Suprapubic skin (tissue), 4 donors: ENCODE measurements around the gene STAB2. TPM values are rescaled to one million over a fixed set of nuclear protein-coding genes. Genes with fewer than 3 reads are reported as not detected.

Experiments used
- DNase-seq, 2 donors: peaks; one replicate each; pipeline ENCODE4 v3.0.0-alpha.2; 2019; ENCODE audit warnings: low spot score in 2 of 2
- H3K27ac ChIP-seq: fragments of 200-600 bp; sonication (generic); one replicate; pipeline ENCODE4 v1.5.1; 2019
- H3K27me3 ChIP-seq: fragments of 200-600 bp; sonication (generic); one replicate; pipeline ENCODE4 v1.5.1; 2019
- H3K36me3 ChIP-seq: fragments of 200-600 bp; sonication (generic); one replicate; pipeline ENCODE4 v1.5.1; 2019
- H3K4me1 ChIP-seq: fragments of 200-600 bp; sonication (generic); one replicate; pipeline ENCODE4 v1.5.1; 2019
- H3K4me3 ChIP-seq: fragments of 200-600 bp; sonication (generic); one replicate; pipeline ENCODE4 v1.5.1; 2019; ENCODE audit warnings: mild to moderate bottlenecking
- H3K9me3 ChIP-seq: fragments of 200-600 bp; sonication (generic); one replicate; pipeline ENCODE4 v1.5.1; 2019
- CTCF ChIP-seq, 2 donors: fragments of 200-600 bp in 1 of 2; fragments of 450-650 bp in 1 of 2; sonication (generic) in 1 of 2; IDR thresholded peaks; one replicate each; pipeline ENCODE4 v1.5.1; 2016 to 2019; ENCODE audit warnings: antibody characterized with exemption in 2 of 2, mild to moderate bottlenecking in 1 of 2, moderate library complexity in 1 of 2
- EP300 ChIP-seq: sonication (generic); formaldehyde crosslinking; IDR thresholded peaks from one replicate; pipeline ENCODE4 v1.6.1; 2017; ENCODE audit warnings: antibody characterized with exemption
- POLR2A ChIP-seq, 2 donors: fragments of 450-650 bp; IDR thresholded peaks; one replicate each; pipeline ENCODE4 v1.6.1; 2017; ENCODE audit warnings: antibody characterized with exemption in 2 of 2, mild to moderate bottlenecking in 2 of 2, moderate library complexity in 2 of 2
- POLR2AphosphoS5 ChIP-seq, 3 donors: sonication (generic); formaldehyde crosslinking; IDR thresholded peaks; one replicate each; pipeline ENCODE4 v1.6.1; 2017; ENCODE audit warnings: antibody characterized with exemption in 3 of 3
- WGBS: methylation state at CpG from one replicate; pipeline ENCODE4 v1.1.5; 2018; 5-methylcytosine and 5-hydroxymethylcytosine counted together
- total RNA-seq, 4 donors: library from RNA; depleted of rRNA; stranded (reverse); fragments of >200 nt; gene quantifications; one replicate each; pipeline ENCODE4 v1.1.0, GENCODE V29; 2016

The STAB2 gene
- total RNA-seq, 4 donors from 2014 or later, result 0.34 TPM; not detected in 3

- DNase-seq, result no peak
- H3K4me1 ChIP-seq, result no peaks in the 10 kb centered on the region
- no peaks in the 10 kb centered on the region for H3K27me3 ChIP-seq
- H3K4me3 ChIP-seq, result no peak overlapping the region
- H3K27ac ChIP-seq, result no peak overlapping the region
- H3K36me3 ChIP-seq, result no peaks in the 10 kb centered on the region
- no peak for TF ChIP-seq EP300
- no peak for TF ChIP-seq POLR2AphosphoS5 (IDR thresholded peaks at IDR 0.05)
- TF ChIP-seq CTCF (IDR thresholded peaks at IDR 0.05), result no peak
- no peak for TF ChIP-seq POLR2A (IDR thresholded peaks at IDR 0.05)
- no peaks in the 10 kb centered on the region for H3K9me3 ChIP-seq
Observed at GRCh38 chr12:103599274-103599673, 12.2 kb downstream of the STAB2 start.

GRCh38 chr12:103600967-103601728 lies 14.1 kb downstream of the STAB2 start:
- Histone ChIP-seq H3K4me1 (no peaks in the 10 kb centered on the region), H3K4me3 (no peak overlapping the region), H3K27ac (no peak overlapping the region), H3K27me3 (no peaks in the 10 kb centered on the region), H3K9me3 (peaks cover 6% of the 10 kb centered on the region), H3K36me3 (no peaks in the 10 kb centered on the region)
- no peak for DNase-seq
- TF ChIP-seq CTCF (IDR thresholded peaks at IDR 0.05), result no peak
- TF ChIP-seq EP300, result no peak
- no peak for TF ChIP-seq POLR2A (IDR thresholded peaks at IDR 0.05)
- no peak for TF ChIP-seq POLR2AphosphoS5 (IDR thresholded peaks at IDR 0.05)
- 73% methylated on average over 10 of the region's 10 CpGs for WGBS

GRCh38 chr12:103620395-103620794 lies 33.3 kb downstream of the STAB2 start:
- Histone ChIP-seq H3K27ac (no peak overlapping the region), H3K9me3 (no peaks in the 10 kb centered on the region), H3K36me3 (no peaks in the 10 kb centered on the region), H3K4me3 (no peak overlapping the region), H3K4me1 (no peaks in the 10 kb centered on the region), H3K27me3 (no peaks in the 10 kb centered on the region)
- DNase-seq, result no peak
- WGBS, result 80% methylated on average over 5 of the region's 5 CpGs
- TF ChIP-seq EP300 (no peak), POLR2A (IDR thresholded peaks at IDR 0.05) (no peak), CTCF (IDR thresholded peaks at IDR 0.05) (no peak), POLR2AphosphoS5 (IDR thresholded peaks at IDR 0.05) (no peak)

GRCh38 chr12:103623716-103624115 lies 36.6 kb downstream of the STAB2 start:
- DNase-seq, result no peak
- peaks cover 3% of the 10 kb centered on the region for H3K4me1 ChIP-seq
- no peaks in the 10 kb centered on the region for H3K27me3 ChIP-seq
- no peak for TF ChIP-seq POLR2A (IDR thresholded peaks at IDR 0.05)
- no peak for TF ChIP-seq EP300
- no peak for TF ChIP-seq CTCF (IDR thresholded peaks at IDR 0.05)
- TF ChIP-seq POLR2AphosphoS5 (IDR thresholded peaks at IDR 0.05), result no peak
- H3K27ac ChIP-seq, result no peak overlapping the region
- WGBS, result 56% methylated on average over 6 of the region's 6 CpGs
- H3K9me3 ChIP-seq, result no peaks in the 10 kb centered on the region
- no peaks in the 10 kb centered on the region for H3K36me3 ChIP-seq
- no peak overlapping the region for H3K4me3 ChIP-seq

GRCh38 chr12:103626498-103626897 lies 39.4 kb downstream of the STAB2 start:
- 64% methylated on average over 4 of the region's 4 CpGs for WGBS
- no peak for DNase-seq
- peaks cover 3% of the 10 kb centered on the region for H3K4me1 ChIP-seq
- H3K27me3 ChIP-seq, result no peaks in the 10 kb centered on the region
- TF ChIP-seq POLR2A (IDR thresholded peaks at IDR 0.05) (no peak), EP300 (no peak), CTCF (IDR thresholded peaks at IDR 0.05) (no peak), POLR2AphosphoS5 (IDR thresholded peaks at IDR 0.05) (no peak)
- no peak overlapping the region for H3K27ac ChIP-seq
- H3K4me3 ChIP-seq, result no peak overlapping the region
- no peaks in the 10 kb centered on the region for H3K36me3 ChIP-seq
- no peaks in the 10 kb centered on the region for H3K9me3 ChIP-seq
